HG02840 (cell line): ENCODE measurements around the gene CTU2.

Experiments used
- ATAC-seq: cut with Tn5 transposase; IDR thresholded peaks from one replicate; pipeline ENCODE4 v1.9.1; 2021; ENCODE audit warnings: mild to moderate bottlenecking, moderate library complexity, moderate number of reproducible peaks; ENCODE audit not compliant: unreplicated experiment, low FRiP score

CTU2 gene

DNA sequence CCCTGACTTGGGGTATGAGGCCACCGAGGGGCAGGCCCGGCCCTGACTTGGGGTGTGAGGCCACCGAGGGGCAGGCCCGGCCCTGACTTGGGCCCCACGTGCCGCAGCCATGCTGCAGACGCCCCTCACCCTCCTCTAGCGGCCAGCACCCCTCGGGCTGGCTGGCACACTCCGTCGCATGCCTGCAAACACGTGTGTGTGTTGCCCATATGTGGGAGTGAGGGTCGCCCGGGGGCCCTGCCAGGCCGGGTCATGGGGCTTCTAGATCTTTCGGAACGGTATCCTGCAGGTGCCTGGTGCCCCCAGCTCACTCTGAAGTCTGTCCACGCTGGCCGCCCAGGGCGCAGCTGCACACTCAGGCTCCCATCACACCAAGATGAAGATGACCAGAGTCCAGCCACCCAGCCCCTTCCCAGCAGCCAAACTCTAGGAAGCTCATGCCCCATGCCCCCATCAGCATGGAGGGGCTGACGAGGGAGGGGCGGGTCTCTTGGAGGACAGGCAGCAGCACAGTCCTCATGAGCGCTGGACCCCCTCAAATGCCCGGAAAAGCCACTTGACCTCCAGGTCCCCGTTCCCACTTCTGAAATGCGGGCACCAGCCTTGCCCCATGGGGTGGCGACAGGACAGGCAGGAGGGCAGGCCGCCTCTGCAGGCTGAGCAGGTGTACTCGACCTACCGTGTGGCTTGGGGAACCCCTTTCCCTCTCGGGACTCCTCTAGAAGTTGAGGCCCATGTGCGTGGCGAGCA lies 33.8 kb downstream of the CTU2 start:
- no peak for ATAC-seq

DNA sequence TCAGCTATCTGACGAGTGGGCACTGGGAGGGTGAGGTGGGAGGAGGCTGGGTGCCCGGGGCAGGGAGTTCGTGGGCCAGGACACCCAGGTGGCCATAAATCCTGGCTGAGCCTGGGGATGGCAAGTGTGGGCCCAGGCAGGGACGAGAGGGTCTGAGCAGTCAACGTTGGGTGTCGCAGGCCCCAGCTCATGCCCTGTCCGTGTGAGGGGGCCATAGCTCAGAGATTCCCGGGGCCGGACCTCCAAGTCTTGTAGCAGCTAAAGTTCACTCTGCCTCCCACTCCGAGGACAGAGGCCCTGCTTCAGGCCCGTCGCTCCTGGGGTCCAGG lies 34.4 kb downstream of the CTU2 start:
- ATAC-seq, result no peak

DNA sequence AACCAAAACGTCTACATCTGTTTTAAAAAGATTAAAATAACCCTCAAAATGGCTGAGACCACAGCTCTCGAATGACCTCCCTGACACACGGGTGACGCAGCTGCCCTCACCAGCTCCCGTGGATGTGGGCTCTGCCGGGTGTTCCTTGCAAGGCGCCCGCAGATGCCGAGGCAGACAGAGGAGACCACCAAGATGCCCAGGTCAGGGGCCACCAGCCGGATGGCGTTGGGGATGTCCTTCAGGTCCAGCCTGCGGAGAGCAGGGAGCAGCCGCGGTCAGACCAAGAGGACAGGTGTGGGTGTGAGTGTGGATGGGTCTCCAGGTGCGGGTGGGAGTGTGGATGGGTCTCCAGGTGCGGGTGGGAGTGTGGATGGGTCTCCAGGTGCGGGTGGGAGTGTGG lies 35.1 kb downstream of the CTU2 start:
- no peak for ATAC-seq

DNA sequence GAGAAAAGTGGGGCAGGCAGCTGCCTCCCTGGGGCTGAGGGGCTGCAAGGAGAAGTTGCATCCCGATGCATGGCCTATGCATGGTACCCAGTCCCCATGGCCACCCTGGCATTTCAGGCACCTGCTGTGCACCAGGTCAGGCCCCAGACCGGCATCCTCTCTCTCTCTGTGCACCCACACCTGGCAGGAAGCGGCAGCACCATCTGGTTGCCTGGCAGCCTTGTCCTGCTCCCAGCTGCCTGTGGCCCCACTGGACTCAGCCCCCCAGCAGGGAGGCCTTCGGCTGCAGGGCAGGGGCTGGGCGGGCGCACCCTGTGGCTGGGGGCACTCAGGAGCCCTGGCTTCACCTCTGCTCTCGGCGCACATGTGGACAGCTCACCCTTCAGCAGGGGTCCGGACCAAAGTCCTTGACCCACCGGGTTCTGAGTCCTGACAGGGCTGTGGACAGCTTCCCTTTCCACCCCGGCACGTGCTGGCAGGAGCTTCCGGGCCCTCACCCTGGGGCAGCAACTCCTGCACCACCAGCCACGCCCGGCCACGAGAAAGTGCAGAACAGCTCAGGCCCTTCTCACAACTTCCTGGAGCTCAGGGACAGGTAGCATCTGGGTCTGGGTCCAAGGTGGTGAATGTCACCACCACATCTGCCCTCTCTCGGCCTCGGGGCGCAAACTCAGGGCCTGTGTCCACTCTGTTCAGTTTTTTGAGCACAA lies 36.7 kb downstream of the CTU2 start:
- ATAC-seq, result no peak

DNA sequence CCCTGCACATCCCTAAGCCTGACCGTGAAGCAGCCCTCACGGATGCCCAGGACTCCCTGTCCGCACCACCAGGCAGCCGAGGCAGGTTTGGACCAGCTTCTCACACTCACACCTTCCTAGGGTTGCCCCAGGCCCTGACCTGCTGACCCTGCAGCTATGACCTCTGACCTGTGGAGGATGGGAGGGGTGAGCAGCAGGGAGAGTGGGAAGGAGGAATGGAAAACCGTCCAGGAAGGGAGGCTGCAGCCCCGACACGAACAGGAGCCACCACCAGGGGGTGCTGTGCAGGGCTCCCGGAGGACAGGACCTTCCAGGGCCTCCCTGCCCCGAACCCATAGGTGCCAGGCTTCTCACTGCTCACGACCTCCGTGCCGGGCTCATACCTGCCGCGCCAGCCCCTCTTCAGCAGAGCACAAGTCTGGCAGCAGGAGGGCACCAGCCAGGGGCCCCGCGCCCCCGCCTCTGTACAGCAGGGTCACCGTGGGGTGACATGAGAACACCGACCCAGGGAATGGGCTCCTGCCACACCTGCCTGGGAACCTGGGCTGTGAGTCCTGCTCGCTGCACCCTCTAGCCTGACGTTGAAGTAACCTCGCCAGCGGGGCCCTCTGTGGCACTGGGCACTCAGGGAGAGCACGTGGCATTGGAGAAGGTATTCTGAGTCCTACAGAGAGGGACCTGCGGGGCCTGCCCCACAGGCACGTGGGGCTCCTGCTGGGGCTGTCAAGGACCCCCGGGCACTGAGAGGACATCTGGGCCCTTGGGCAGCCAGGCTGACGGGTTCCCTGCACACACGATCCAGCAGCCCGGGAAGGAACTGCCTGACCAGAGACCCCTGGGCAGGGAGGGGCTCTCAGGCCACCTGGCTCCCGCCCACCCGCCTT lies 37.6 kb downstream of the CTU2 start:
- ATAC-seq, result no peak

DNA sequence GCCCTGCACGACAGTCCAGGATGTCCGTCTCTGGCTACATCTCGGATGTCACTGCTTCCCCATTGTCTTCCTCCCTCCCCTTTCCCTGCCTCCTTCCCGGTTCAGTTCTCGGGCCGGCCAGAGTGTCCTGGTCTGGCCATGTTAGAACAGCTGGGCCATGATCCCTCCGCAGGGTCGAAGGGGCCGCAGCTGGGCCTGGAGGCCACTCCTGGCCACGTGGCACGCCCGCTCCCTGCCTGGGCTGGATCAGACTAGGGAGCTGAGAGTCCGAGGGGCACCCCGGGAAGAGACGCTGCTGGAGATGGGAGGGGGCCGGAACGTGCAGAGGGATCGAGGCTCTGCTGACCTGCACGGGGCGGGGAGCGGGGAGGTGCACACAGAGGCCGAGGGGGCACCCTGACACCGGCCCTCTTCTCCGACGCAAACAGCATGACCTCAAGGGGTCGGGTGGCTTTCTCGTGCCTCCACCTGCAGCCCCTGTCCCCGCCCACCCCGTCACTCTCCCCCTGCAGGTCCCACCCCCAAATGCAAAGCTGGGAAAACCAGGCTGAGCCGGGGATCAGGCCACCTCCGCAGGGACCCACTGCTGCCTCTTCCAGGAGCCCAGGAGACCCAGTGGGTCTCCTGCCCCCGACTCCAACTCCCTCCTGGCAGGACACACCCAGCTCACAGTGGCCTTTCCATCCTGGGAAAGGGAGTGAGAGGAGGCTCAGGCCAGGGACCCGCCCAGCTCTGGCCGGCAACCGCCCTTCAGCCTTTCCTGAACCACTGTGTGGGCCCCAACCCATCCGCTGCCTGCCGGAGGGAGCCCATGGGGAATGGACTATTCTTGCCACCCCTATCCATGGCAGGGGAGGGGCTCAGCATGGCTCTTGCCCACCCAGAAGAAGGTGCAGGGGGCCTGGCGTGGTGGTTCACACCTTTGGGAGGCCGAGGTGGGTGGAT lies 38.5 kb downstream of the CTU2 start:
- ATAC-seq, result no peak

DNA sequence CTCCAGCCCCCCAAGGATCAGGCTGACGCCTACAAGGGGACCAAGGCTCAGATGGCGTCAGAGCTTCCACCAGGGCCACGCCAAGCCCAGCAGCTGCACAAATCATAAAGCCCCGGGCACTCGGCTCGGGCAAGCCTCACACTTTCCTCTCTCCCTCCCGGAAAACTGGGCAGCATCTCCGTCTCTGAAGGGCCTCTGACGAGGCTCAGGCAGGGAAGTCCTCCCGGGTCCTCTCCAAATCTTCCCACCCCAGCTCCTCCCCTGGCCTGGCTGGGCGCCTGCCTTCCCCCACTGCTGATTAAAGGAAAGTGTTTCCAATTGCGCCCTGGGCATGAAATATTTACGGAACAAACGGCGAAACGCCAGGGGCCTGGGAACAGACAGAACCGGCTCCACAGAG lies 40.2 kb downstream of the CTU2 start:
- ATAC-seq, result no peak

DNA sequence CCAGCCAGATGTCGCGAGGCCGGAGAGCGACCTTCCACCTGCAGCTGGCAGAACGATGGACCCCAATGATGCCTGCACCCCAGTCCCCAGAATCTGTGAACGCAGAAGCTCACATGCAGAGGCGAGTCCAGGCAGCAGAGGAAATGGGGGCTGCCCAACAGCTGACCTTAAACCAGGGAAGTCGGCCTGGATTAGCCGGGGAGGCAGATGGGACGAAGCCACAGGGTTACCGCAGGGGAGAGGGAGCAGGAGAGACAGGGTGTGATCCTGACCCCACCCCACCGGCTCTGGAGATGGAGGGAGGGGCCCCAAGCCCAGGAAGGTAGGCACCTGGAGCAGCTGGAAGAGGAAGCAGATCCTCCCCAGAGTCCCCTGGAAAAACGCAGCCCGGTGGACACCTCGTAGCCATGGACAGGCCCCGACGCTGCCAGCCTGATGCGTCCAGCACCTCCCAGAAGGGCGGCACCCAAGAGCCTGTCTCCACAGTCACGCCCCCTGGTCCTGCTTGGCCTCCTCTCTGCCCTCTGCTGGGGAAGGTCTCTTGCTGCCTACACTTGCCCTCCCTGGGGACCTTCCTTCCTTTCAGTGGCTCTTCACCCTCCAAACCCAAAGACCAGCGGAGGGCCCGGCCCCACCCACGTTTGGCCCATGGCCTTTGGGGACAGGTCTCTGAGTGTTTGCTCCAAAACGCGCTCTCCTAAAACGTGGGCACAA lies 41.4 kb downstream of the CTU2 start:
- ATAC-seq, result no peak

DNA sequence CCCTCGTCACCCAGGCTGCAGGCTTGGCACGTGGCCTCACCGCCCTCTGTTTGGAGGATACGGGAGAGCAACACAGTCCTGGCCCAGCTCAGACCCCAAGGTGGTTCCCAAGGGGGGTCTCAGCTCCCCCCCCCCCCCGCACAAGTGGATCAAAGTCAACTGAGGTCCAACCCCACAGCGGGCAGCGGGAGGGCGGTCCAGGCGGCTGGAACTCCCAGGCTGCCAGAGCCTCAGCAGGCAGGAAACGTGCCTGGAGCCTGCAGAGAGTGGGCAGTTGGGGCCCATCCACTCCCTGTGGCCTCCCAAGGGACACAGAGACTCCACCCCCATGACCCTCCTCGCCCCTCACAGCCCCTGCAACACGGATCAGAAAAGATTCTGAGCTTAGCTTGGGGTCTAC lies 42.1 kb downstream of the CTU2 start:
- no peak for ATAC-seq

DNA sequence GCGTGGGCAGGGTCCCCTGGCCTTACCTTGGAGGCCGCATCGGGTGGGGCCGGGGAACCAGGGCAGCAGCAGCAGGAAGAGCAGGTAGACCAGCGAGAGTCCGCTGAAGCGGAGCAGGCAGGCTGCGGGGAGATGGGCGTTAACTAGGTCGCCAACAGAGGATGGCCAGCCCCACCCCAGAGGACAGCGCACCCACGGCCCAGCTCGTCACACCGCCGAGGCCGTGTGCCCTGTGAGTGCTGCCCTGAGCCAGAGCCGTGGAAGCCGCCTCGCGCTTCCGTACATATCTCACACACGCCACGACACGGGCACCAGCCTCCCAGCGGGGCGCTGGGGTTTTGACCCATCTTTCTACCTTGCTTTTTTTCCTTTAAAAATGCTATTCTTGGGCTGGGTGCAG lies 43.1 kb downstream of the CTU2 start:
- ATAC-seq, result no peak

DNA sequence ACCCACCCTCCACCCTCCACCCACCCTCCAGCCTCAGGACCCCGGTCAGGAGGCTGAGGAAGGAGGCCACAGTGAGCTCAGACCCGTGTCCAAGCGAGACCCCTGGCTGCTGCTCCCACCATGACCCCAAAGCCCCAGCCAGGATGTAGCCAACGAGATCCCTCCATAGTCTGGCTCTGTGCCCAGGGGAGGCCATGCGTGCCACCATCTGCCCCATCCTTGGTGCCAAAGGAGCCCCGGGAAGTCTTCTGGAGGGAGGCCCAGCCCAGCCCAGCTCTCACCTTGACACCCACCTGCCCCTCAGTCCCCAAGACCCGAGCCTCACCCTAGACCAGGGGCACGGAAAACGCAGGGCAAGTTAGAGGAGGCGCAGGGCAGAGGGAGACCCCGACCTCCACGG lies 44.6 kb downstream of the CTU2 start:
- ATAC-seq, result no peak

DNA sequence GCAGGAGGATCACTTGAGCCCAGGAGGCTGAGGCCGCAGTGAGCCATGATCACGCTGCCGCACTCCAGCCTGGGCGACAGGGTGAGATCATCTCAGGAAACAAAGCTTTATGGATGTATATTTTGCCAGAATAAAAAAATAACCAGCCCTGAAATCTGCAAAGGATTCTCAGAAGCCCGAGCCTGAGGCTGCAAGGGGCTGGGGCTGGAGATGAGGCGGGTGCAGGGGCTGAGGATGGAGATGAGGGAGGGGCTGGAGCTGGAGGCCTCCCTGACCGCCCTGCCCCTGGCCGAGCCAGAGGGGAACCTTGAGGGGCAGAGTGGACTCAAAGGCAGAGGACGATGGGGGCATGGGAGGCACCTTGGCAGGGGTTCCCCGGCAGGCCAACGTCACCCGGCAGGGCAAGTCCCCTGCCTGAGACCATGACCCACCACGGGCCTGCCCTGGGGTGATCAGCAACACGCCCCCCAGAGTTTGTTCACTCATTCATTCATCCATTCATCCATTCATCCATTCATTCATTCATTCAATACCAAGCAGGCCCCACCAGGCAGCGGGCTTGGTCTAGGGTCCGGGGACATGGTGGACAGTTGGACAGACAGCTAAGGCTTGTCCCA lies 46.2 kb downstream of the CTU2 start:
- ATAC-seq, result no peak

DNA sequence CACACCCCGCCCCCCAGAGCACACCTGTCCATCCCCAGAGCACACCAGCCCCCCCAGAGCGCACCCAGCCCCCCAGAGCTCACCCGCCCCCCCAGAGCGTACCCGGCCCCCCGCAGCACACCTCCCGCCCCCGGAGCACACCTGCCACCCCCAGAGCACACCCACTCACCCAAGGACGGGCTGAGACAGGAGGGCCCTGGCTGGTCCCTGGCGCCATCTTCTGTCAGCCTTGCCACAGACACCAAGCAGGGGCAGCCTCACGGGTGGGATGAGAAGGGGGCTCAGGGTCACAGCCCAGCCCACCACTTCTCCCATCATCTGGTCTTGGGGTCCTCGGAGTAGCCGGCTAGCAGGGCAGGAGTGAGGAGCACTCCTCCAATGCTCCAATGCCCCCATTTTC lies 46.9 kb downstream of the CTU2 start:
- ATAC-seq, result no peak

DNA sequence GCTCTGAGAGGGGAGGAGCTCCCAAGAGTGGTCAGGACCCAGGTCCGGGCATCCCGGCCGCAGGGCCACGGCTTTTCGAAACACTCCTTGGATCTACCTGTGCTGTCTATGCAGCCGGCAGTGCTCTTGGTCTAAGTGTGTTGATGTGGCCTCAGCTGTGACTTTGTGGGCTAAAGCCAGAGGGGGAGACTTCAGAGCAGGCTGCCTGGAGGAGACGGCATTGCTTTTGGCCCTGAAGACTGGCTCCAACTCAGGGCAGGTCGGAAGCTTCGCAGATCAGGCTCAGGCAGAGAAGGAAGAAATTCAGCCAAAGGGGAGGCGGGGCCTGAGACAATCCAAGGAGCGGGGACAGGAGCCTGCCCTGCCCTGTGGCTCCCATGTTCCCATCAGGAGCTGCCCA lies 47.3 kb downstream of the CTU2 start:
- no peak for ATAC-seq

DNA sequence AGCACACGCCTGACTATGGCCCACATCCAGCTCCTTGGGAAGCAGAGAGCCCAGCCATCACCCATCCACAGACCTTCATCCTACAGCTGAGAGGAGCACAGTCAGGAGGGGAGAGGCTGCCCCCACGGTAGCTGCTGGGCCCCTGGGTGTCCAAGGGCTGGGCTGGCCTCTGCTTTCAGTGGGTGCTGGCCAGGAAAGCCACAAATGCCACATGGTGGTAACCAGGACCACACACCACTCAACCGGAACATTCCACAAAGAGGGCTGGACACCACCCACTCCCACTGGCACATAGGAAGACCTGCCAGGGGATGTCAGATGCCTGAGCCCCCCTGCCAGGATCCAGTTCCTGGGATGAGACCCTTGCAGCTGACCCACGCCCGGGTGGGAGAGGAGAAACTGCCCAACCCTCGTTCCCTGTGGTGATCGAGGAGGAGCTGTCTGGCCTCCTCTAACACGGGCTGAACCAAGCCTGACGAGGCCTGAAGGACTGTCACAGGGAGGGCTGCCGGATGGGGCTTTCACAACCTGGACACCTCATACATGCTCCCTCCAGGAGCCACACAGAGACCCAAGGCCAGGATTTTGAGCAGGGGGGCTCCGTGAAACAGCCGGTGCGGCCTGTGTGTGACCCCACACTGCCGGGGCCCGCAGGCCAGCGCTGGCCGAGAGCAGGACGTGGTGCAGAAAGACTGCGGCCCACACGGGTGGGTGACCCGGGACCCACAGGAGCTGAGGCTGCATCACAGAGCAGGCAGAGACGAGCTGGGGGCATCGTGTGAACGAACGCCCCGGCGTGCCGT lies 48.0 kb downstream of the CTU2 start:
- ATAC-seq, result no peak

DNA sequence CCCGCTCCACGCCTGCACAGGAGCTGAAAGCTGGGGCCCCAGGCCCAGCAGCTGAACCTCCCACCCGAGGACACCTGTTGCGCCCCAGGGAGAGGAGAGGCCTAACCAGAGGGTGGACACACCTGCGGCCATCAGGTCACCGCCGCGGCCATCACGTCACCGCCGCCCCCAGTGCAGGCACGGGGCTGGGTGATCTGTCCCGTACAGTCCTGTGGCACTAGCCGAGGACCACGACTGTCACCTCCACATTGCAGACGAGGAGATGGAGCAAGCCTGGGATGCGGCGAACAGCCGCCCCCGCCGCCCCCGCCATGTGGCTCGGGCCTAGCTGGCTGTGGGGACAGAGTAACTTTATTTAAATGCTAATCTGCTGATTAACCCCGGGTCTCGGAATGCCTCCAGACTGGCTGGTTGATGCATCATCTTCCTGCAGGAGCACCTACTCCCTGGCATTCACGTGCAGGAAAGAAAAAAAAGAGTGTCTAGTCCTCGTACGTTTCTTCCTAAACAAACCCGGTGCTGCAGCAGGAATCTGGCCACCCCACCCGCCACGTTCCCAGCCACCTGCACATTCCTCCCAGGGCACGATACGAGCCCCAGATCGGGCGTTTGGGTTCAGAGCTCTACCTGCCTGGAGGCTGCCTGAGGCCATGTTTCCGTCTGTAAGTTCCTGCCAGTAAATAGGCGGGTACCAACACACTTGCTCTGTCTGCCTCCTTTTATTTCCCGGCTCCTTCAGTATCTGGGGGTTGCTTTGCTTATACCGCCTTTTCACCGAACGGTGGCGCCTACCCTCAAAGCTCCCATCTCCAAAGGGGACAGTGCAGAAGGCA lies 48.8 kb downstream of the CTU2 start:
- no peak for ATAC-seq

DNA sequence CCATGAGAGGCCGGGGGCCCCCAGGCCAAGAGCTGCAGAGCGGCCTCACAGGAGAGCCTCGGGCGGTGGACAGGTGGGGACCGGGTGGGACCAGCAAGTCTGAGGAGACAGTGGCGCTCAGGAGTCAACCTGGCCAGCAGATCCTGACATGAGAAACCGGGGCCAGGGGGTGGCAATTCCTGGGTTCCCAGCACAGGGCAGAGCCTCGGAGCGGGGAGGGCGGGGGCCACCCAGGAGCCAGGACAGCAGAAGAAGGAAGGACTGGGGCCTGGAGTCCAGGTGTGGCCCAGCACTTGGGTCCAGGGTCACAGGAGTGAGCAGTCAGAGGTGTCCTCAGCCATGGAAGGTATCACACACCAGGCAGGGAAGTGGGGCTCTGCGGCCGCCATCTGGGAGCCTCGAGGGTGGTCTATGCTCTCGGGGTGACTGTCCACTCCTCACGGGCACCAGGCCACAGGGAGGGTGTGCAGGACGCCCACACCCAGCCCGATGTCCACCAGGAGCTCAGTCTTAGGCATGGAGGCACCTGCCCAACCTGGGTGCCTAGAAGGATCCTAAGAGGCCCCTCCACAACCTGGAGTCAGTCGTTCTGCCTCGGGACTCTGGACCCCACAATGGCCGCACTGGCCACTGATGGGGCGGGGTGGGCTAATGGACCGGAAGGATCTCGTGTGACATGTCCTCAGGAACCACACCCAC lies 49.6 kb downstream of the CTU2 start:
- no peak for ATAC-seq
